NCI-H2081 treated with DMSO at 0.1 percent for 48 hours (cell line): Measurements from ENCODE around the gene ASTL.

Experiments used
- DNase-seq: peaks from one replicate; lab custom pipeline; 2025; lab: John Stamatoyannopoulos, UW

ASTL gene

DNA sequence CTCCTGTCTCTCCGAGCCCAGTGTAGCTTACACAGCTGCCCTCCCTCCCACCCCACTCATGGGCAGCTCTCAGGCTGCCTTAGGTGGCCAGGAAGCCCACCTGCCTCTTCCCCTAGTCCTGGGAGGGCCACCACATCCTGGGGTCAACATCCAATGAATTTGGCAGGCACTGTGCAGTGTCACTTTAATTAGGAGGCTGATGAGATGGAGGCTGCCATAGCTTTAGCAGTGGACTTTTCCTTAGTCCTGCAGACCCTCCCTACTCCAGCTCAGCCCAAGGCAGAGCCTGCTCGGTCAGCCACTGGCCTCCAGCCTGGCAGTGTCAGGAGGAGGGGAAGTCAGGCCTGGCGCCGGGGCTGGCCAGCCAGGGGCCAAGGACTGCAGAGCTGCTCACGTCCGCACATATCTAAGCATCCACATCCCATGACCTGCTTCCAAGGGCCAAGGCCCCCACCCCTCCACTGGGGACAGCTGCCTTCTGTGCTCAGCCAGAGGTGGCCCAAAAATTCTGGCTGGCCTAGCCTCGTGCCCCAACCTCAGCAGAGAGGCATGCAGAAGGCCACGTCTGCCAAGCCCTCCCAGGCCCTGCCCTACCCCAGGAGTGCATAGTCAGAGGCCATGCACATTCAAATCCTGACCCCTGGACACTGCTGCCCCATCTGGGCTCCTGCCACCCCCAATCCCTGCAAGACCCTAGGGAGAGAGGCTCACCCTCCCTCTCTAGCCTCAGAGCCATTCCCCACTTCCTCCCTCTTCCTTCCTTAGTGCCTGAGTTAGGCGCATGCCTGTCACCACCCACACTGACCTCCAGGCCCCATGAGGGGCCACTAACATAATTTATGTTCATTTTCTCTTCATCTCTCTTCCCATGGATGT is 55.0 kb downstream of the ASTL start:
- no peak for DNase-seq

DNA sequence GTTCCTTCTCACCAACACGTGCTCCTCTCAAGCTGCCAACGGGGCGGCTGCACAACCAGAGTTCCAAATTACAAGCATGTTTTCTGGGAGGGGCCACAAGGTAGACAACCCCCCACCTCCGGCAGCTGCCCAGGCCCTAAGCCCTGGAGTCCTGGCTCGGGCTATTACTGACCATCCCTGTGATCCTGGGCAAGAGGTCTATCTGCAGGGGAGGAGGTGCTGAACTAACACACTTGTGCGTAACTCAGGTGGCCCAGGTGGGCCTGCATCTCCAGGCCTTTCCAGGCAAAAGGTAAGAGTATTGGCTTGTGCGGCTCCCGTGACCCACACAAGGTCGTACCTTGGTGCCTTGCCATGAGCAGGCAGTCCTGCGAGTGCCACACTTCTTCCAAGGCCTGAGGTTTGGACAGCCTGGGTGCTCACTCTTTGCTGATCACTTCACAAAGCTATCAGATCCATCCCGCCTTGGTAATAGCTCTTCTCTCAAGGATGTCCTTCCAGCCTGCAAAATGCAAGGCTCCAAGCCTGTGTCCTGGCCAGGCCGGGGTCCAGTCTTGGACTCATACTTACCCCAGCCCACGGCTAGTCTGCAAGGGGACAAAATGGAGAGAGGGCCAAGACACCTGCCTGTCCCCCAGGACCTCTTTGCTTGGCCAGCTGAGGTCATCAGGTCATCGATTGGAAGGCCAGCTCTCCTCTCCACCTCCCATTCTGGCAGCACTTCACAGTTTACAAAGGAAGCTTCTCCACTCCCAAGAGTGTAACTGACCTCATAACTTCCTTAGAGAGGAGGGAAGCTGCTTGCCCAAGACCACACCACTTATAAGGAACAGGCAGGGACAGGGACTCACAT is 55.9 kb downstream of the ASTL start:
- no peak for DNase-seq

DNA sequence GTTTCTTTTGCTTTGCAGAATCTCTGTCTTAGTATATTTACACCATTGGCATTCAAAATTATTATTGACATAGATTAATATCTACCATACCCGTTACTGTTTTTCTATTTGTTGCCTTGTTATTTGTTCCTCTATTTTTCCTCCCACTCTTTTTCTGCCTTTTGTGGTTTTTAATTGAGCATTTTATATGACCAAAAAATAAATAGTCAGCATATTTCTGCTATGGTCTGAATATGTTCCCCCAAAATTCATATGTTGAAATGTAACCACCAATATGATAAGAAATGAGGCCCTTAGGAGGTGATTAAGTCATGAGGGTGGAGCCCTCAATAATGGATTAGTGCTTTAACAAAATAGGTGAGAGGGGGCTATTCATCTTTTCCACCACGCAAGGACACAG is 57.3 kb downstream of the ASTL start:
- DNase-seq, result no peak

DNA sequence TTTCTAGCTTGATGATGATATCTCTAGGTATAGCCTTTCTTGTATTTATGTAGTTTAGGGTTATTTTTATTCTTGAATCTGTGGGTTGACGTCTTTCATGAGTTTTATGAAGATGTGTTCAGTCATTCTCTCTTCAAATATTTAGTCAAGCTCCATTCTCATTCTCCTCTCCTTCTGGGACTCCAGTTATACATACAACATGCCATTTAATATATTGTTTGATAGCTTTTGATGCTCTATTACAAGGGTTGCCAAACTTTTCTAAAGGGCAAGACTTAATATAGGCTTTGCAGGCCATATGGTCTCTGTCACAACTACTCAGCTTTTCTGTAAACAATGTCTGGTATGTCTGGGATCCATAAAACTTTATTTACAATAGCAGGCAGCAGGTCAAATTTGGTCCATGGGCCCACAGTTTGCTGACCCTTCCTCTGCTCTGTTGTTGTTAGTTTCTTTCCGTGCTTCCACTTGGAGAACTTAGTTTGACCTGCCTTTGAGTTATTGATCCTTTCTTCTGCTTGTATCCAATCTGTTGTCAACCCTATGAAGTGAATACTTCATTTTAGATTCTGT is 63.0 kb downstream of the ASTL start:
- no peak for DNase-seq

DNA sequence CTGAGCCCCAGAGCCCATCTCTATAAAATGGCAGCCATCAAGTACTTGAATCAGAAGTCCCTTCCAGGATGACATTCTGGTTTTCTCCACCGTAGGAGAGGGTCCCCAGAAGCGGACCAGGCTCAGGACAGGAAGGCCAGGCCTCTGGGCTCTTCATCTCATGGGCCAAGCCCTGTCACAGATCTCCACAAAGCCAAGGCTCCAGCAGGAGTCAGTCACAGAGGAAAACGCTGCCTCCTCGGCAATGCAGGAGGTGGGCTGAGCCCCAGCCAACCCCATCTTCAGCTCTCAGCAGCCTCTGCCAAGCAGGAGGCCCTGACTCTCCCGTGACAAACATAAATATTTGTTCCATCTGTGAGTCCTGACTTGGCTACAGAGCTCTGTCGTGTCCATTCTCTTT is 64.1 kb downstream of the ASTL start:
- DNase-seq, result no peak

DNA sequence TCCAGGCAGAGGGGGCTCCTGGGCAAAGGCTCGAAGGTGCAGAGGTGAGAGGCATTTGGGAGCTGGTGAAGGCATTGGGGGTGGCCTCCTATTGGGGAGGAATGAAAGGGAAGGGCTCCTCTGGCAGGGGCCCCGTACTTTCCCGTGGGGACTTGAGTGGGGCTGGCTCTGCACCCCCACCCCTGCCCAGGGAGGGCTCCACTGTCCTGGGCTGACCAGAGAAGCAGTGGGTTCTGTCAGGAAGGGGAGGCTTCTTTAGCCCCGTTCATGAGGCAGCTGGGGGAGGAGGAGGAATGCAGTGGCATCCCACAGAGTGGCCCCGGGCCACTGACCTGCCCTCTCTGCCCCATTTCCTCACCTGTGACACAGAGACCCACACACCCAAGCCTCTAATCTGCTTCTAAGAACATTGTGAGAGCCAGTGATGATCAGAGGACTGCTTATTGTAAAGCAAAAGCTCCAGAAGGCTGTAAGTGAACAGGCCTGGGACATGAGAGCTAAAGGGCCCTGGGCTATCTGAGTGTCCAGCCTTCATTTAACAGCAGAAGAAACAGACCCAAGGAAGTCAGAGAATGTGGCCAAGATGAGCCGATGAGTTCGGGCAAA is 65.0 kb downstream of the ASTL start:
- no peak for DNase-seq
